SK-N-SH treated with all-trans-retinoic acid at 6 μM for 48 hours (cell line): Measurements from ENCODE around the gene CRYBA4.

Experiments used
- ATAC-seq: fragments of 200-7000 bp; cut with Tn5 transposase; 3 replicates; pipeline ENCODE4 v1.9.1; 2020; ENCODE audit warnings: mild to moderate bottlenecking, moderate library complexity
- ARNTL ChIP-seq: fragments of 450-650 bp; formaldehyde crosslinking; IDR thresholded peaks from 2 replicates; pipeline ENCODE4 v1.5.0; 2020; ENCODE audit warnings: low read depth, mild to moderate bottlenecking, moderate library complexity, borderline replicate concordance
- BACH2 ChIP-seq: fragments of 250-450 bp; sonication (Bioruptor Pico); IDR thresholded peaks from 2 replicates; pipeline ENCODE4 v1.9.0; 2021; ENCODE audit warnings: mild to moderate bottlenecking, borderline replicate concordance
- CSDC2 ChIP-seq: fragments of 250-450 bp; sonication (Bioruptor Pico); IDR thresholded peaks from 2 replicates; pipeline ENCODE4 v1.5.0; 2020; ENCODE audit warnings: mild to moderate bottlenecking, moderate library complexity
- CSRNP3 ChIP-seq: fragments of 250-450 bp; sonication (Bioruptor Pico); IDR thresholded peaks from 2 replicates; pipeline ENCODE4 v1.5.1; 2021; ENCODE audit warnings: mild to moderate bottlenecking, moderate library complexity
- ESRRG ChIP-seq: fragments of 250-450 bp; sonication (Bioruptor Pico); IDR thresholded peaks from 2 replicates; pipeline ENCODE4 v1.6.1; 2021; ENCODE audit warnings: mild to moderate bottlenecking
- GLIS3 ChIP-seq: fragments of 250-450 bp; sonication (Bioruptor Pico); IDR thresholded peaks from 2 replicates; pipeline ENCODE4 v1.5.0; 2020; ENCODE audit warnings: mild to moderate bottlenecking, moderate library complexity
- ISL1 ChIP-seq: fragments of 250-450 bp; sonication (Bioruptor Pico); IDR thresholded peaks from 2 replicates; pipeline ENCODE4 v2.1.2; 2022; ENCODE audit warnings: mild to moderate bottlenecking, moderate library complexity
- OSR1 ChIP-seq: fragments of 250-450 bp; sonication (Bioruptor Pico); IDR thresholded peaks from 2 replicates; pipeline ENCODE4 v1.8.0; 2022; ENCODE audit warnings: moderate library complexity, mild to moderate bottlenecking, inconsistent platforms
- PATZ1 ChIP-seq: fragments of 250-450 bp; sonication (Bioruptor Pico); IDR thresholded peaks from 2 replicates; pipeline ENCODE4 v1.8.0; 2020; ENCODE audit warnings: mild to moderate bottlenecking, moderate library complexity, borderline replicate concordance
- POU6F1 ChIP-seq: fragments of 250-450 bp; sonication (Bioruptor Pico); IDR thresholded peaks from 2 replicates; pipeline ENCODE4 v1.8.0; 2021; ENCODE audit warnings: low read depth, mild to moderate bottlenecking, moderate library complexity, borderline replicate concordance
- PPARA ChIP-seq: fragments of 250-450 bp; sonication (Bioruptor Pico); IDR thresholded peaks from 2 replicates; pipeline ENCODE4 v1.5.0; 2020; ENCODE audit warnings: mild to moderate bottlenecking, borderline replicate concordance
- RARB ChIP-seq: fragments of 250-450 bp; sonication (Bioruptor Pico); IDR thresholded peaks from 2 replicates; pipeline ENCODE4 v1.8.0; 2021; ENCODE audit warnings: mild to moderate bottlenecking, moderate library complexity
- TCF4 ChIP-seq: fragments of 250-450 bp; sonication (Bioruptor Pico); IDR thresholded peaks from 2 replicates; pipeline ENCODE4 v1.8.0; 2021; ENCODE audit warnings: mild to moderate bottlenecking, moderate library complexity, borderline replicate concordance
- TOX ChIP-seq: fragments of 250-450 bp; sonication (Bioruptor Pico); IDR thresholded peaks from 2 replicates; pipeline ENCODE4 v1.8.0; 2021; ENCODE audit warnings: mild to moderate bottlenecking, moderate library complexity, borderline replicate concordance
- TSHZ2 ChIP-seq: fragments of 250-450 bp; sonication (Bioruptor Pico); IDR thresholded peaks from 2 replicates; pipeline ENCODE4 v1.5.0; 2020; ENCODE audit warnings: mild to moderate bottlenecking, moderate library complexity
- ZC3H10 ChIP-seq: fragments of 250-450 bp; sonication (Bioruptor Pico); IDR thresholded peaks from 2 replicates; pipeline ENCODE4 v1.5.1; 2021; ENCODE audit warnings: mild to moderate bottlenecking, moderate library complexity
- ZFP3 ChIP-seq: fragments of 250-450 bp; sonication (Bioruptor Pico); IDR thresholded peaks from 2 replicates; pipeline ENCODE4 v1.5.0; 2020; ENCODE audit warnings: mild to moderate bottlenecking, moderate library complexity
- ZFP30 ChIP-seq: fragments of 450-650 bp; formaldehyde crosslinking; IDR thresholded peaks from 2 replicates; pipeline ENCODE4 v1.5.0; 2022; ENCODE audit warnings: mild to moderate bottlenecking, moderate library complexity
- ZNF565 ChIP-seq: fragments of 450-650 bp; formaldehyde crosslinking; conservative IDR thresholded peaks from 2 replicates; pipeline ENCODE4 v1.5.0; 2020; ENCODE audit warnings: low read depth, mild to moderate bottlenecking, moderate library complexity
- ZNF70 ChIP-seq: fragments of 450-650 bp; formaldehyde crosslinking; IDR thresholded peaks from 2 replicates; pipeline ENCODE4 v1.5.0; 2020; ENCODE audit warnings: mild to moderate bottlenecking, moderate library complexity
- ZNF8 ChIP-seq: fragments of 450-650 bp; formaldehyde crosslinking; IDR thresholded peaks from 2 replicates; pipeline ENCODE4 v1.5.0; 2020; ENCODE audit warnings: mild to moderate bottlenecking, moderate library complexity

The CRYBA4 gene

GRCh38 chr22:26665813-26666231 is 44.1 kb downstream of the CRYBA4 start:
- ATAC-seq = peak; percentile 38
- TF ChIP-seq PPARA (CRISPR knock-in tag) (no peak), OSR1 (no peak), GLIS3 (CRISPR knock-in tag) (no peak), ARNTL (no peak)

GRCh38 chr22:26667140-26667539 is 45.4 kb downstream of the CRYBA4 start:
- no peak for ATAC-seq
- TF ChIP-seq ZNF70 (CRISPR knock-in tag) (no peak), ARNTL (no peak), GLIS3 (CRISPR knock-in tag) (no peak), CSDC2 (CRISPR knock-in tag) (no peak), ZC3H10 (CRISPR knock-in tag) (no peak), RARB (no peak), TCF4 (CRISPR knock-in tag) (no peak), TSHZ2 (CRISPR knock-in tag) (no peak), CSRNP3 (CRISPR knock-in tag) (no peak), PATZ1 (CRISPR knock-in tag) (no peak), TOX (CRISPR knock-in tag) (no peak), ZFP30 (CRISPR knock-in tag) (no peak), POU6F1 (no peak), BACH2 (CRISPR knock-in tag) (no peak)

GRCh38 chr22:26669060-26669481 is 47.3 kb downstream of the CRYBA4 start:
- no peak for TF ChIP-seq OSR1
- no peak for TF ChIP-seq ZNF8 (CRISPR knock-in tag)
- peak; percentile 68; the same call in 1 of the 2 replicates for TF ChIP-seq TCF4 (CRISPR knock-in tag)

GRCh38 chr22:26670459-26670858 is 48.7 kb downstream of the CRYBA4 start:
- no peak for ATAC-seq
- TF ChIP-seq ISL1 (CRISPR knock-in tag) (no peak), GLIS3 (CRISPR knock-in tag) (no peak), ZNF565 (CRISPR knock-in tag) (no peak), TSHZ2 (CRISPR knock-in tag) (no peak), CSDC2 (CRISPR knock-in tag) (no peak), ZFP30 (CRISPR knock-in tag) (no peak), POU6F1 (no peak), CSRNP3 (CRISPR knock-in tag) (no peak), ZNF8 (CRISPR knock-in tag) (no peak), TCF4 (CRISPR knock-in tag) (no peak), ZFP3 (CRISPR knock-in tag) (no peak), ESRRG (no peak)

More at GRCh38 chr22:26669060-26669481, 47.3 kb downstream of the CRYBA4 start:
- ATAC-seq = peak; percentile 35
